DND-41 (cell line): ENCODE results near the gene NKX3-2.

ENCODE experiments used
- EZH2 ChIP-seq: IDR thresholded peaks from 3 replicates; pipeline ENCODE4 v1.6.1; 2012; ENCODE audit warnings: borderline replicate concordance, low read depth, mild to moderate bottlenecking, moderate library complexity, low read length, inconsistent platforms; ENCODE audit not compliant: severe bottlenecking
- TF ChIP-seq, protein P1 (sequence below): IDR thresholded peaks from 2 replicates; pipeline ENCODE4 v1.5.1; 2012; ENCODE audit warnings: borderline replicate concordance, low read length, moderate library complexity, mild to moderate bottlenecking; ENCODE audit not compliant: poor library complexity, severe bottlenecking; ENCODE audit errors: extremely low read depth

- TF ChIP-seq, protein P1, sequence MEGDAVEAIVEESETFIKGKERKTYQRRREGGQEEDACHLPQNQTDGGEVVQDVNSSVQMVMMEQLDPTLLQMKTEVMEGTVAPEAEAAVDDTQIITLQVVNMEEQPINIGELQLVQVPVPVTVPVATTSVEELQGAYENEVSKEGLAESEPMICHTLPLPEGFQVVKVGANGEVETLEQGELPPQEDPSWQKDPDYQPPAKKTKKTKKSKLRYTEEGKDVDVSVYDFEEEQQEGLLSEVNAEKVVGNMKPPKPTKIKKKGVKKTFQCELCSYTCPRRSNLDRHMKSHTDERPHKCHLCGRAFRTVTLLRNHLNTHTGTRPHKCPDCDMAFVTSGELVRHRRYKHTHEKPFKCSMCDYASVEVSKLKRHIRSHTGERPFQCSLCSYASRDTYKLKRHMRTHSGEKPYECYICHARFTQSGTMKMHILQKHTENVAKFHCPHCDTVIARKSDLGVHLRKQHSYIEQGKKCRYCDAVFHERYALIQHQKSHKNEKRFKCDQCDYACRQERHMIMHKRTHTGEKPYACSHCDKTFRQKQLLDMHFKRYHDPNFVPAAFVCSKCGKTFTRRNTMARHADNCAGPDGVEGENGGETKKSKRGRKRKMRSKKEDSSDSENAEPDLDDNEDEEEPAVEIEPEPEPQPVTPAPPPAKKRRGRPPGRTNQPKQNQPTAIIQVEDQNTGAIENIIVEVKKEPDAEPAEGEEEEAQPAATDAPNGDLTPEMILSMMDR, result no peak
- no peak for TF ChIP-seq EZH2
These were observed 27.9 kb downstream of the NKX3-2 start for GRCh38 chr4:13516315-13516860.
